Endothelial cell of umbilical vein (primary cell): ENCODE measurements around the gene TASOR.
"Not testable (repeated sequence)": the region's sequence is repeated elsewhere in the genome, so short reads cannot be mapped to it uniquely, and the experiment has no call there.

Experiments
- CTCF ChIP-seq, 2 donors: IDR thresholded peaks; 1 replicate in 1 of 2; 2 replicates in 1 of 2; pipeline ENCODE4 v1.5.1; 2011; ENCODE audit warnings: low read length in 2 of 2, mild to moderate bottlenecking in 2 of 2, moderate library complexity in 2 of 2, control low read depth in 1 of 2, inconsistent platforms in 1 of 2, low read depth in 1 of 2; ENCODE audit not compliant: insufficient read depth in 1 of 2; ENCODE audit errors: extremely low read depth in 1 of 2
- EZH2 ChIP-seq: IDR thresholded peaks from 2 replicates; pipeline ENCODE4 v1.6.1; 2012; ENCODE audit warnings: borderline replicate concordance, low read depth, mild to moderate bottlenecking, moderate library complexity, low read length, inconsistent platforms; ENCODE audit not compliant: severe bottlenecking
- FOS ChIP-seq: IDR thresholded peaks from 2 replicates; pipeline ENCODE4 v1.6.1; 2011; ENCODE audit warnings: mild to moderate bottlenecking, low read length, moderate library complexity, borderline replicate concordance; ENCODE audit not compliant: insufficient read depth
- GATA2 ChIP-seq: IDR thresholded peaks from 2 replicates; pipeline ENCODE4 v1.7.0; 2011; ENCODE audit warnings: low read depth, mild to moderate bottlenecking, moderate library complexity, mixed read lengths, low read length; ENCODE audit not compliant: insufficient read length, insufficient read depth
- JUN ChIP-seq: IDR thresholded peaks from 2 replicates; pipeline ENCODE4 v1.6.1; 2011; ENCODE audit warnings: borderline replicate concordance, low read depth; ENCODE audit not compliant: insufficient read length, insufficient read depth
- MAX ChIP-seq: IDR thresholded peaks from 2 replicates; pipeline ENCODE4 v1.6.1; 2011; ENCODE audit not compliant: insufficient read depth, insufficient read length
- MYC ChIP-seq: IDR thresholded peaks from one replicate; pipeline ENCODE4 v1.6.1; 2011; ENCODE audit warnings: mild to moderate bottlenecking, low read depth, low read length
- POLR2A ChIP-seq: IDR thresholded peaks from 2 replicates; pipeline ENCODE4 v1.6.1; 2012; ENCODE audit warnings: low read depth, mild to moderate bottlenecking, control low read depth, low read length
- POLR2AphosphoS5 ChIP-seq: IDR thresholded peaks from 2 replicates; pipeline ENCODE4 v1.6.1; 2012; ENCODE audit warnings: low read depth, mild to moderate bottlenecking, control low read depth, low read length, moderate library complexity; ENCODE audit not compliant: insufficient read depth

- not testable (repeated sequence) for TF ChIP-seq CTCF (IDR thresholded peaks at IDR 0.05; ENCODE audit: extremely low read depth in 1 of 2, insufficient read depth in 1 of 2, low read depth in 1 of 2, low read length in 2 of 2); MYC; EZH2; POLR2AphosphoS5; JUN; POLR2A; MAX; FOS; GATA2
Observed at GRCh38 chr3:56718809-56719208, 35.7 kb upstream of the TASOR start.
